ENCODE results near the gene KNTC1.
A peak's percentile ranks its signal among the peaks of the same experiment; 100 is the strongest.
"Not testable (repeated sequence)": the region's sequence is repeated elsewhere in the genome, so short reads cannot be mapped to it uniquely, and the experiment has no call there.

KNTC1 gene

GRCh38 chr12:122615780-122616179 is 88.7 kb downstream of the KNTC1 start:
- no peak overlapping the region for H3K4me3 ChIP-seq (ENCODE audit: low read length)
- no peak for DNase-seq (ENCODE audit: low read depth)
- no peak for TF ChIP-seq CTCF (conservative IDR thresholded peaks at IDR 0.05; ENCODE audit: low read length)

GRCh38 chr12:122635471-122635870 is 108.4 kb downstream of the KNTC1 start:
- no peak for TF ChIP-seq CTCF (conservative IDR thresholded peaks at IDR 0.05; ENCODE audit: low read length)
- DNase-seq (ENCODE audit: low read depth) = no peak
- no peak overlapping the region for H3K4me3 ChIP-seq (ENCODE audit: low read length)

- no peak for TF ChIP-seq CTCF (conservative IDR thresholded peaks at IDR 0.05; ENCODE audit: low read length)
These were observed 116.3 kb downstream of the KNTC1 start for GRCh38 chr12:122643207-122643805.

GRCh38 chr12:122646517-122647217 is 119.6 kb downstream of the KNTC1 start:
- H3K4me3 ChIP-seq (ENCODE audit: low read length) = no peak overlapping the region
- peak; percentile 86 for DNase-seq (ENCODE audit: low read depth)
- no peak for TF ChIP-seq CTCF (conservative IDR thresholded peaks at IDR 0.05; ENCODE audit: low read length)

More at GRCh38 chr12:122643207-122643805, 116.3 kb downstream of the KNTC1 start:
- DNase-seq (ENCODE audit: low read depth) = peak; percentile 36
- no peak overlapping the region for H3K4me3 ChIP-seq (ENCODE audit: low read length)

GRCh38 chr12:122651520-122652224 is 124.6 kb downstream of the KNTC1 start:
- no peak overlapping the region for H3K4me3 ChIP-seq (ENCODE audit: low read length)
- DNase-seq (ENCODE audit: low read depth) = peak; percentile 39
- no peak for TF ChIP-seq CTCF (conservative IDR thresholded peaks at IDR 0.05; ENCODE audit: low read length)

- H3K4me3 ChIP-seq (ENCODE audit: low read length); DNase-seq (ENCODE audit: low read depth): not testable (repeated sequence)
These were observed 126.2 kb downstream of the KNTC1 start for GRCh38 chr12:122653291-122653690.

GRCh38 chr12:122656298-122656697 is 129.2 kb downstream of the KNTC1 start:
- TF ChIP-seq CTCF (conservative IDR thresholded peaks at IDR 0.05; ENCODE audit: low read length) = no peak
- no peak overlapping the region for H3K4me3 ChIP-seq (ENCODE audit: low read length)

More at GRCh38 chr12:122656298-122656697, 129.2 kb downstream of the KNTC1 start:
- no peak for DNase-seq (ENCODE audit: low read depth)
